ENCODE results near the gene NCKAP5L. TPM values are rescaled to one million over a fixed set of nuclear protein-coding genes. Genes with fewer than 3 reads are reported as not detected.
A peak's percentile ranks its signal among the peaks of the same experiment; 100 is the strongest.

The NCKAP5L gene
- total and polyA plus RNA-seq, 2 donors (not counting 3 experiments of a cell fraction or from before 2014, with no cell fraction given), result 17.4 to 46.1 TPM

- Histone ChIP-seq H3K36me3 (ENCODE audit: control insufficient read depth in 2 of 2, extremely low read depth in 1 of 2, insufficient read depth in 2 of 2, low read length in 2 of 2) (peaks cover 0 to 4% of the 10 kb centered on the region in 2 experiments), H2AFZ (ENCODE audit: low read depth, low read length) (no peak overlapping the region), H3K9me1 (replicated peaks; ENCODE audit: control insufficient read depth, extremely low read depth, insufficient read depth, low read length) (no peaks in the 10 kb centered on the region), H3K27me3 (ENCODE audit: control insufficient read depth in 2 of 2, insufficient read depth in 2 of 2, low read length in 2 of 2) (no peaks in the 10 kb centered on the region), H4K20me1 (replicated peaks; ENCODE audit: control insufficient read depth, extremely low read depth, insufficient read depth, low read length) (no peaks in the 10 kb centered on the region), H3K79me2 (ENCODE audit: control insufficient read depth, insufficient read depth, low read length) (peaks cover 61% of the 10 kb centered on the region), H3K9ac (replicated peaks; ENCODE audit: extremely low read depth, insufficient read depth, low read length) (no peak overlapping the region), H3K4me2 (ENCODE audit: insufficient read depth, low read length) (peak overlapping the region; percentile 26), H3K4me1 (ENCODE audit: control insufficient read depth, extremely low read depth, insufficient read depth, low read length) (peaks cover 52% of the 10 kb centered on the region), H3K4me3 (replicated peaks in 1 of 3; ENCODE audit: insufficient read depth in 1 of 3, low read depth in 1 of 3, low read length in 3 of 3) (no peak overlapping the region), H3K27ac (ENCODE audit: insufficient read depth, low read depth, low read length) (peak overlapping the region; percentile 72), H3K9me3 (replicated peaks; ENCODE audit: control insufficient read depth, insufficient read depth, low read length) (no peaks in the 10 kb centered on the region)
- BruUV-seq (replicated peaks), result no TSS peak
- DNase-seq (ENCODE audit: low read depth, low spot score) (no peak), FAIRE-seq (no peak)
- CTCF ChIA-PET, result interaction anchor here (1.2 to 6.1 kb wide), 5 partner anchors 13 to 41 kb away, joined by 3 to 53 read pairs (median 5); no protein-coding TSS in a partner anchor
- TF ChIP-seq MAX (IDR thresholded peaks at IDR 0.05; ENCODE audit: insufficient read depth, insufficient read length) (no peak), POLR2A (IDR thresholded peaks at IDR 0.05; ENCODE audit: low read depth, low read length) (no peak), MYC (IDR thresholded peaks at IDR 0.05; ENCODE audit: low read depth, low read length) (no peak), GATA2 (IDR thresholded peaks at IDR 0.05; ENCODE audit: insufficient read depth, insufficient read length, low read depth, low read length) (no peak), EZH2 (IDR thresholded peaks at IDR 0.05; ENCODE audit: borderline replicate concordance, low read depth, low read length, severe bottlenecking) (no peak), JUN (IDR thresholded peaks at IDR 0.05; ENCODE audit: borderline replicate concordance, insufficient read depth, insufficient read length, low read depth) (no peak), CTCF (IDR thresholded peaks at IDR 0.05; ENCODE audit: extremely low read depth in 1 of 2, insufficient read depth in 1 of 2, low read depth in 1 of 2, low read length in 2 of 2) (no peak), POLR2AphosphoS5 (IDR thresholded peaks at IDR 0.05; ENCODE audit: insufficient read depth, low read depth, low read length) (no peak), FOS (IDR thresholded peaks at IDR 0.05; ENCODE audit: borderline replicate concordance, insufficient read depth, low read length) (no peak)
- dilution Hi-C loops (cut with MboI; ENCODE audit: extremely low pct_ligation_motif_present, low sequenced_read_pairs), result no loop called here
- POLR2A ChIA-PET, result interaction anchor here (0.6 to 0.8 kb wide), 2 partner anchors 84 to 694 kb away, joined by 3 read pairs; partner anchors contain the start of genes TMBIM6 and TUBA1B
- intact Hi-C loops (cut with micrococcal nuclease), result loop anchor here (5.0 kb wide), 1 partner anchor 188 kb away; no protein-coding TSS in a partner anchor
These were observed 2.7 kb downstream of the NCKAP5L start for GRCh38 chr12:49825360-49825970.
